Effector memory CD8-positive, alpha-beta T cell (primary cell): ENCODE results near the gene CDCA8.

ENCODE experiments used
- ATAC-seq: fragments of 150-1000 bp; cut with Tn5 transposase; replicated peaks from 2 replicates; pipeline ENCODE4 v1.10.0; 2021; ENCODE audit warnings: mild to moderate bottlenecking, moderate library complexity
- DNase-seq, 3 experiments: peaks; one replicate each; pipeline ENCODE4 v3.0.0; 2021
- H3K27ac Mint-ChIP-seq, 2 donors: one replicate each; pipeline ENCODE4 v1.8.0; 2022; ENCODE audit warnings: mild to moderate bottlenecking in 2 of 2, mixed read lengths in 2 of 2, moderate library complexity in 2 of 2
- H3K27me3 Mint-ChIP-seq, 2 donors: one replicate each; pipeline ENCODE4 v1.8.0; 2022; ENCODE audit warnings: mixed read lengths in 2 of 2
- H3K36me3 Mint-ChIP-seq: one replicate; pipeline ENCODE4 v1.8.0; 2022; ENCODE audit warnings: mild to moderate bottlenecking, moderate library complexity, mixed read lengths; ENCODE audit not compliant: insufficient read depth
- H3K4me1 Mint-ChIP-seq, 2 donors: one replicate each; pipeline ENCODE4 v1.8.0; 2022; ENCODE audit warnings: low read depth in 2 of 2, mixed read lengths in 2 of 2
- H3K4me3 Mint-ChIP-seq, 2 donors: one replicate each; pipeline ENCODE4 v1.8.0; 2022; ENCODE audit warnings: mild to moderate bottlenecking in 2 of 2, mixed read lengths in 2 of 2, moderate library complexity in 2 of 2
- H3K9me3 Mint-ChIP-seq, 2 donors: one replicate each; pipeline ENCODE4 v1.8.0; 2022; ENCODE audit warnings: mixed read lengths in 2 of 2

The CDCA8 gene

GRCh38 chr1:37708471-37708870, 16.2 kb downstream of the CDCA8 start:
- ATAC-seq: no peak
- Mint-ChIP-seq H3K27ac (no peak overlapping the region), H3K36me3 (peaks cover 3% of the 10 kb centered on the region), H3K9me3 (no peaks in the 10 kb centered on the region), H3K4me3 (no peak overlapping the region), H3K27me3 (no peaks in the 10 kb centered on the region), H3K4me1 (no peaks in the 10 kb centered on the region)
- DNase-seq: no peak

GRCh38 chr1:37714226-37714625, 21.9 kb downstream of the CDCA8 start:
- ATAC-seq: no peak

GRCh38 chr1:37714689-37715088, 22.4 kb downstream of the CDCA8 start:
- H3K4me1 Mint-ChIP-seq: no peaks in the 10 kb centered on the region
- no peak overlapping the region for H3K4me3 Mint-ChIP-seq
- ATAC-seq: no peak
- H3K27me3 Mint-ChIP-seq: peaks cover 7 to 28% of the 10 kb centered on the region in 2 donors
- DNase-seq: no peak
- peaks cover 2% of the 10 kb centered on the region for H3K36me3 Mint-ChIP-seq
- no peaks in the 10 kb centered on the region for H3K9me3 Mint-ChIP-seq
- H3K27ac Mint-ChIP-seq: no peak overlapping the region

More at GRCh38 chr1:37714226-37714625, 21.9 kb downstream of the CDCA8 start:
- Mint-ChIP-seq H3K27ac (no peak overlapping the region), H3K4me3 (no peak overlapping the region), H3K27me3 (peaks cover 6 to 23% of the 10 kb centered on the region in 2 donors), H3K36me3 (peaks cover 2% of the 10 kb centered on the region), H3K9me3 (no peaks in the 10 kb centered on the region), H3K4me1 (no peaks in the 10 kb centered on the region)
- DNase-seq: no peak

GRCh38 chr1:37716321-37716720, 24.0 kb downstream of the CDCA8 start:
- no peak overlapping the region for H3K27ac Mint-ChIP-seq
- DNase-seq: no peak
- peaks cover 2% of the 10 kb centered on the region for H3K36me3 Mint-ChIP-seq
- no peak overlapping the region for H3K4me3 Mint-ChIP-seq
- no peaks in the 10 kb centered on the region for H3K4me1 Mint-ChIP-seq
- ATAC-seq: no peak
- H3K9me3 Mint-ChIP-seq: no peaks in the 10 kb centered on the region
- peaks cover 7 to 30% of the 10 kb centered on the region in 2 donors for H3K27me3 Mint-ChIP-seq

- Mint-ChIP-seq H3K4me1 (no peaks in the 10 kb centered on the region), H3K27ac (no peak overlapping the region), H3K4me3 (no peak overlapping the region), H3K27me3 (peaks cover 7 to 30% of the 10 kb centered on the region in 2 donors), H3K9me3 (no peaks in the 10 kb centered on the region), H3K36me3 (peaks cover 2% of the 10 kb centered on the region)
- DNase-seq: no peak
- ATAC-seq: no peak
Observed at GRCh38 chr1:37717631-37718030, 25.3 kb downstream of the CDCA8 start.

GRCh38 chr1:37718181-37718900, 26.0 kb downstream of the CDCA8 start:
- H3K36me3 Mint-ChIP-seq: peaks cover 2% of the 10 kb centered on the region
- H3K4me3 Mint-ChIP-seq: no peak overlapping the region
- H3K27ac Mint-ChIP-seq: no peak overlapping the region
- ATAC-seq (no peak), DNase-seq (no peak)
- peaks cover 7 to 30% of the 10 kb centered on the region in 2 donors for H3K27me3 Mint-ChIP-seq
- no peaks in the 10 kb centered on the region for H3K4me1 Mint-ChIP-seq
- H3K9me3 Mint-ChIP-seq: no peaks in the 10 kb centered on the region

GRCh38 chr1:37718901-37719571, 26.7 kb downstream of the CDCA8 start:
- DNase-seq: no peak
- H3K27me3 Mint-ChIP-seq: peaks cover 11 to 36% of the 10 kb centered on the region in 2 donors
- no peak overlapping the region for H3K27ac Mint-ChIP-seq
- ATAC-seq: no peak
- H3K9me3 Mint-ChIP-seq: no peaks in the 10 kb centered on the region
- H3K4me1 Mint-ChIP-seq: no peaks in the 10 kb centered on the region
- peaks cover 2% of the 10 kb centered on the region for H3K36me3 Mint-ChIP-seq
- H3K4me3 Mint-ChIP-seq: no peak overlapping the region

GRCh38 chr1:37719572-37720195, 27.4 kb downstream of the CDCA8 start:
- H3K27ac Mint-ChIP-seq: no peak overlapping the region
- H3K36me3 Mint-ChIP-seq: peaks cover 2% of the 10 kb centered on the region
- ATAC-seq (no peak), DNase-seq (no peak)
- H3K27me3 Mint-ChIP-seq: peaks cover 17 to 43% of the 10 kb centered on the region in 2 donors
- no peak overlapping the region for H3K4me3 Mint-ChIP-seq
- H3K4me1 Mint-ChIP-seq: no peaks in the 10 kb centered on the region
- no peaks in the 10 kb centered on the region for H3K9me3 Mint-ChIP-seq

- H3K9me3 Mint-ChIP-seq: no peaks in the 10 kb centered on the region
- ATAC-seq (no peak), DNase-seq (no peak)
- peaks cover 25 to 51% of the 10 kb centered on the region in 2 donors for H3K27me3 Mint-ChIP-seq
- H3K27ac Mint-ChIP-seq: no peak overlapping the region
- no peak overlapping the region for H3K4me3 Mint-ChIP-seq
- no peaks in the 10 kb centered on the region for H3K4me1 Mint-ChIP-seq
- peaks cover under 1% of the 10 kb centered on the region for H3K36me3 Mint-ChIP-seq
Observed at GRCh38 chr1:37720231-37721130, 28.2 kb downstream of the CDCA8 start.

GRCh38 chr1:37721565-37721964, 29.2 kb downstream of the CDCA8 start:
- peaks cover 33 to 55% of the 10 kb centered on the region in 2 donors for H3K27me3 Mint-ChIP-seq
- DNase-seq (no peak), ATAC-seq (no peak)
- H3K27ac Mint-ChIP-seq: no peak overlapping the region
- H3K4me1 Mint-ChIP-seq: no peaks in the 10 kb centered on the region
- H3K36me3 Mint-ChIP-seq: no peaks in the 10 kb centered on the region
- H3K4me3 Mint-ChIP-seq: no peak overlapping the region
- H3K9me3 Mint-ChIP-seq: no peaks in the 10 kb centered on the region

GRCh38 chr1:37722181-37723071, 30.1 kb downstream of the CDCA8 start:
- Mint-ChIP-seq H3K4me3 (no peak overlapping the region), H3K27me3 (peaks cover 34 to 51% of the 10 kb centered on the region in 2 donors), H3K4me1 (no peaks in the 10 kb centered on the region), H3K27ac (no peak overlapping the region), H3K36me3 (no peaks in the 10 kb centered on the region), H3K9me3 (no peaks in the 10 kb centered on the region)
- ATAC-seq (no peak), DNase-seq (no peak)

GRCh38 chr1:37723072-37723389, 30.7 kb downstream of the CDCA8 start:
- peaks cover 40 to 57% of the 10 kb centered on the region in 2 donors for H3K27me3 Mint-ChIP-seq
- no peak for ATAC-seq
- H3K27ac Mint-ChIP-seq: no peak overlapping the region
- H3K4me3 Mint-ChIP-seq: no peak overlapping the region
- no peaks in the 10 kb centered on the region for H3K36me3 Mint-ChIP-seq
- DNase-seq: no peak
- H3K9me3 Mint-ChIP-seq: no peaks in the 10 kb centered on the region
- H3K4me1 Mint-ChIP-seq: no peaks in the 10 kb centered on the region
